K562 (cell line): ENCODE measurements around the gene ZNF554. TPM values are rescaled to one million over a fixed set of nuclear protein-coding genes. Genes with fewer than 3 reads are reported as not detected.

ENCODE experiments used
- ATAC-seq: fragments of 200-7000 bp; cut with Tn5 transposase; 3 replicates; pipeline ENCODE4 v1.9.1; 2020; ENCODE audit warnings: moderate library complexity
- BruUV-seq: library from RNA; stranded (reverse); fragments of 400-500 nt; replicated peaks from 2 replicates; lab custom pipeline; 2021; lab: Mats Ljungman, UMichigan
- CTCF ChIA-PET: fragments of 300-600 bp; formaldehyde crosslinking; extraction: SDS; loops from one replicate; lab custom pipeline; 2021; ENCODE audit warnings: low intra/inter-chr PET ratio; lab: Yijun Ruan, JAX
- POLR2A ChIA-PET: fragments of 300-600, 350-650 bp; sonication (Branson Sonifier 250); formaldehyde crosslinking; extraction: SDS; loops from one replicate; lab custom pipeline; 2021; ENCODE audit warnings: antibody characterized with exemption, inconsistent platforms; lab: Yijun Ruan, JAX
- DNase-seq, 4 experiments: peaks; one replicate each; pipeline versions ENCODE4 v3.0.0 to v3.0.0-alpha.2; 2011 to 2018; ENCODE audit warnings: low spot score in 3 of 4, mixed read lengths in 3 of 4; ENCODE audit errors: extremely low read depth in 1 of 4
- FAIRE-seq: peaks from 2 replicates; lab custom pipeline; 2011; peaks lifted over from hg19 to GRCh38; lab: Jason Lieb, UNC
- H2AFZ ChIP-seq: 2 replicates; pipeline ENCODE4 v1.6.0; 2011; ENCODE audit warnings: low read depth, low read length, control low read depth, inconsistent platforms
- H3K27ac ChIP-seq: fragments of 200-600 bp; 3 replicates; pipeline ENCODE4 v1.8.0; 2011; ENCODE audit warnings: low read depth, mild to moderate bottlenecking, control low read depth, inconsistent platforms, low read length, moderate library complexity, mixed read lengths; ENCODE audit errors: extremely low read depth
- H3K27me3 ChIP-seq, 2 experiments: fragments of 300-600 bp in 1 of 2; 2 replicates in 1 of 2; 3 replicates in 1 of 2; pipeline versions ENCODE4 v1.6.0 to v1.8.0; 2011; ENCODE audit warnings: inconsistent platforms in 2 of 2, low read length in 2 of 2, mild to moderate bottlenecking in 1 of 2, mixed read lengths in 1 of 2, moderate library complexity in 1 of 2; ENCODE audit not compliant: control insufficient read depth in 2 of 2, insufficient read depth in 2 of 2
- H3K36me3 ChIP-seq: fragments of 300-600 bp; 3 replicates; pipeline ENCODE4 v1.8.0; 2011; ENCODE audit warnings: mild to moderate bottlenecking, low read length, inconsistent platforms; ENCODE audit not compliant: control insufficient read depth, insufficient read depth
- H3K4me1 ChIP-seq, 2 experiments: fragments of 200-600 bp in 1 of 2; replicated peaks in 1 of 2; 2 replicates in 1 of 2; 3 replicates in 1 of 2; pipeline versions ENCODE4 v1.5.1 to v1.8.0; 2011; ENCODE audit warnings: inconsistent platforms in 2 of 2, low read length in 2 of 2, mild to moderate bottlenecking in 1 of 2, mixed read lengths in 1 of 2, moderate library complexity in 1 of 2; ENCODE audit not compliant: control insufficient read depth in 2 of 2, insufficient read depth in 2 of 2
- H3K4me2 ChIP-seq: 2 replicates; pipeline ENCODE4 v1.6.1; 2011; ENCODE audit warnings: low read length, control low read depth, inconsistent platforms, mixed read lengths; ENCODE audit not compliant: insufficient read depth
- H3K4me3 ChIP-seq: fragments of 200-600 bp; sonication (generic), shearing (Covaris generic); 2 replicates; pipeline ENCODE4 v1.5.1; 2016; ENCODE audit warnings: control low read depth, inconsistent platforms
- H3K79me2 ChIP-seq: fragments of 200-600 bp; 3 replicates; pipeline ENCODE4 v1.8.0; 2011; ENCODE audit warnings: low read length, inconsistent platforms; ENCODE audit not compliant: control insufficient read depth, insufficient read depth
- H3K9ac ChIP-seq, 2 experiments: 2 replicates each; pipeline versions ENCODE4 v1.6.0 to v1.6.1; 2011; ENCODE audit warnings: low read depth in 2 of 2, low read length in 2 of 2, control low read depth in 1 of 2, inconsistent platforms in 1 of 2, mild to moderate bottlenecking in 1 of 2, mixed read lengths in 1 of 2; ENCODE audit not compliant: insufficient read depth in 1 of 2
- H3K9me1 ChIP-seq: one replicate; pipeline ENCODE4 v1.6.0; 2011; ENCODE audit warnings: inconsistent platforms, mild to moderate bottlenecking, low read length, moderate library complexity; ENCODE audit not compliant: control insufficient read depth, insufficient read depth
- H3K9me3 ChIP-seq: replicated peaks from 2 replicates; pipeline ENCODE4 v1.5.1; 2011; ENCODE audit warnings: low read depth, low read length, inconsistent platforms; ENCODE audit not compliant: control insufficient read depth, insufficient read depth
- H4K20me1 ChIP-seq: replicated peaks from 2 replicates; pipeline ENCODE4 v1.6.1; 2011; ENCODE audit warnings: low read length, inconsistent platforms, mixed read lengths; ENCODE audit not compliant: control insufficient read depth, insufficient read depth
- CBFA2T2 ChIP-seq: fragments of 450-650 bp; conservative IDR thresholded peaks from 2 replicates; pipeline ENCODE4 v1.6.1; 2017; ENCODE audit warnings: mild to moderate bottlenecking
- GTF2A2 ChIP-seq: IDR thresholded peaks from 2 replicates; pipeline ENCODE4 v1.6.1; 2016; ENCODE audit warnings: mild to moderate bottlenecking, missing genetic modification characterization, missing compliant biosample characterization
- MAFG ChIP-seq: fragments of 450-650 bp; conservative IDR thresholded peaks from 2 replicates; pipeline ENCODE4 v1.6.1; 2016; ENCODE audit warnings: missing genetic modification characterization, missing compliant biosample characterization
- RBFOX2 ChIP-seq: fragments of 200-400 bp; formaldehyde crosslinking; IDR thresholded peaks from 2 replicates; pipeline ENCODE4 v1.6.1; 2017; ENCODE audit warnings: low read depth, mild to moderate bottlenecking, low read length, moderate library complexity
- SREBF1 ChIP-seq: fragments of 150-350 bp; IDR thresholded peaks from 2 replicates; pipeline ENCODE4 v1.6.1; 2014; ENCODE audit warnings: antibody characterized with exemption, low read depth, low read length, borderline replicate concordance
- SRSF7 ChIP-seq: fragments of 200-400 bp; formaldehyde crosslinking; optimal IDR thresholded peaks from 2 replicates; pipeline ENCODE3; 2017; ENCODE audit warnings: mild to moderate bottlenecking, low read depth, low read length
- WGBS: fragments of 100-300 bp; shearing (Covaris generic); methylation state at CpG from one replicate; pipeline ENCODE4 v1.1.6; 2016; ENCODE audit warnings: low coverage, mixed read lengths; ENCODE audit not compliant: insufficient coverage; ENCODE audit errors: missing lambda C conversion rate; 5-methylcytosine and 5-hydroxymethylcytosine counted together
- in situ Hi-C: fragments of 300-500 bp; cut with MboI; formaldehyde crosslinking; loops from 4 replicates; pipeline ENCODE4 v1.15.0; 2018; ENCODE audit warnings: inconsistent platforms, mixed read lengths
- intact Hi-C: fragments of 100-400 bp; cut with micrococcal nuclease; formaldehyde crosslinking; loops from 2 replicates; pipeline ENCODE4 v1.14.2; 2022
- polyA plus RNA-seq, 8 experiments: library from polyadenylated mRNA; depleted of rRNA in 4 of 8; stranded (reverse) in 5 of 8; unstranded in 3 of 8; fragments of >200 nt; fragmentation: Nextera tagmentation in 2 of 8; fragmentation: Illumina TruSeq in 1 of 8; extraction: Ambion mirVana in 2 of 8; extraction: Trizol in 1 of 8; gene quantifications; 2 replicates each; pipeline versions ENCODE4 v1.2.1 to v1.2.3, GENCODE V29; 2011 to 2014; ENCODE audit warnings: inconsistent platforms in 1 of 8, missing spikeins in 1 of 8
- total RNA-seq, 7 experiments: library from RNA; depleted of rRNA in 6 of 7; stranded (reverse); fragments of >200 nt in 6 of 7; fragmentation: Illumina TruSeq in 2 of 7; extraction: Trizol in 2 of 7; gene quantifications; 2 replicates each; pipeline versions ENCODE4 v1.2.1 to v1.2.3, GENCODE V29; 2011 to 2021; ENCODE audit warnings: low replicate concordance in 1 of 7

The ZNF554 gene
- total and polyA plus RNA-seq, 9 of the 15 experiments (the other 6 are each of a cell fraction or from before 2014, with no cell fraction given): 0.07 to 1.8 (median 1.1) TPM

- TF ChIP-seq SREBF1 (no peak), SRSF7 (no peak), CBFA2T2 (0 out of 2 replicates have a peak, but pooled peaks have one; percentile 36), GTF2A2 (tag) (no peak)
- TF ChIP-seq, all 486 proteins: peak for 8
Observed at GRCh38 chr19:2798733-2799132, 20.9 kb upstream of the ZNF554 start (continued).

- Histone ChIP-seq H3K4me3 (no peak overlapping the region), H3K27me3 (no peaks in the 10 kb centered on the region), H3K9me3 (no peaks in the 10 kb centered on the region), H3K36me3 (peaks cover 94% of the 10 kb centered on the region; the same call in 2 of the 3 replicates), H4K20me1 (no peaks in the 10 kb centered on the region), H3K9ac (no peak overlapping the region), H2AFZ (no peak overlapping the region), H3K9me1 (peaks cover 3% of the 10 kb centered on the region), H3K27ac (no peak overlapping the region), H3K4me2 (no peak overlapping the region), H3K79me2 (no peaks in the 10 kb centered on the region), H3K4me1 (peaks cover 0 to 19% of the 10 kb centered on the region in 2 experiments; a peak in 2 of 5 replicates)
- intact Hi-C loops: no loop called here
- 97% methylated on average over 28 of the region's 41 CpGs for WGBS
- no peak for DNase-seq
- ChIA-PET CTCF (no interaction called here), POLR2A (interaction anchor here (0.9 to 2.3 kb wide), 2 partner anchors 10 to 14 kb away, joined by 3 to 12 read pairs; partner anchors contain the start of gene THOP1)
- ATAC-seq: no peak
- in situ Hi-C loops: no loop called here
- FAIRE-seq: no peak
- no TSS peak for BruUV-seq
- peak; percentile 32; the same call in 1 of the 2 replicates for TF ChIP-seq RBFOX2
- TF ChIP-seq MAFG (tag): no peak
Observed at GRCh38 chr19:2799273-2800020, 20.2 kb upstream of the ZNF554 start.
